Astrocyte of the cerebellum (primary cell): ENCODE results near the gene CCL3.
A peak's percentile ranks its signal among the peaks of the same experiment; 100 is the strongest.

Experiments used
- DNase-seq: peaks from one replicate; pipeline ENCODE4 v3.0.0-alpha.2; 2011; ENCODE audit warnings: low read depth
- H3K4me3 ChIP-seq: 2 replicates; pipeline ENCODE4 v1.5.1; 2011; ENCODE audit warnings: mild to moderate bottlenecking, low read depth, low read length, moderate library complexity
- CTCF ChIP-seq: IDR thresholded peaks from 2 replicates; pipeline ENCODE4 v1.5.1; 2012; ENCODE audit warnings: low read length, low read depth, moderate library complexity, mild to moderate bottlenecking; ENCODE audit errors: missing control alignments
- in situ Hi-C: cut with HindIII; loops from 2 replicates; pipeline ENCODE4 v1.10.0; 2017; ENCODE audit warnings: low sequenced_read_pairs

The CCL3 gene

GRCh38 chr17:36131931-36132330 is 42.0 kb upstream of the CCL3 start:
- no peak for TF ChIP-seq CTCF
- DNase-seq: no peak
- in situ Hi-C loops: no loop called here
- H3K4me3 ChIP-seq: no peak overlapping the region

- in situ Hi-C loops: no loop called here
- DNase-seq: no peak
- H3K4me3 ChIP-seq: no peak overlapping the region
- peak; percentile 5 for TF ChIP-seq CTCF
These were observed 41.5 kb upstream of the CCL3 start for GRCh38 chr17:36131421-36131820.

- in situ Hi-C loops: no loop called here
- H3K4me3 ChIP-seq: no peak overlapping the region
- TF ChIP-seq CTCF: no peak
- DNase-seq: no peak
These were observed 40.4 kb upstream of the CCL3 start for GRCh38 chr17:36130346-36130745.

GRCh38 chr17:36129616-36130015 is 39.7 kb upstream of the CCL3 start:
- no peak overlapping the region for H3K4me3 ChIP-seq
- no peak for DNase-seq
- TF ChIP-seq CTCF: no peak
- in situ Hi-C loops: no loop called here

GRCh38 chr17:36128411-36128978 is 38.6 kb upstream of the CCL3 start:
- DNase-seq: no peak
- TF ChIP-seq CTCF: no peak
- in situ Hi-C loops: no loop called here
- H3K4me3 ChIP-seq: no peak overlapping the region

GRCh38 chr17:36127911-36128310 is 38.0 kb upstream of the CCL3 start:
- DNase-seq: no peak
- in situ Hi-C loops: no loop called here
- TF ChIP-seq CTCF: no peak
- no peak overlapping the region for H3K4me3 ChIP-seq
